Vagina (tissue), 2 donors: ENCODE data around the gene NPLOC4. TPM values are rescaled to one million over a fixed set of nuclear protein-coding genes. Genes with fewer than 3 reads are reported as not detected.

ENCODE experiments used
- DNase-seq, 2 donors: peaks; one replicate each; pipeline ENCODE4 v3.0.0-alpha.2; 2017; ENCODE audit errors: extremely low spot score in 2 of 2
- H3K27ac ChIP-seq: fragments of 200-600 bp; sonication (generic); one replicate; pipeline ENCODE4 v1.5.1; 2019
- H3K27me3 ChIP-seq: fragments of 200-600 bp; sonication (generic); one replicate; pipeline ENCODE4 v1.5.1; 2019
- H3K36me3 ChIP-seq, 2 donors: fragments of 200-600 bp; sonication (generic); one replicate each; pipeline ENCODE4 v1.5.1; 2017 to 2019
- H3K4me1 ChIP-seq: fragments of 200-600 bp; sonication (generic); one replicate; pipeline ENCODE4 v1.5.1; 2019
- H3K4me3 ChIP-seq, 2 donors: fragments of 200-600 bp; sonication (generic); 1 replicate in 1 of 2; 2 replicates in 1 of 2; pipeline ENCODE4 v1.5.1; 2016 to 2019
- H3K9me3 ChIP-seq: fragments of 200-600 bp; sonication (generic); one replicate; pipeline ENCODE4 v1.5.1; 2019
- POLR2A ChIP-seq, 2 donors: fragments of 450-650 bp; IDR thresholded peaks; one replicate each; pipeline ENCODE4 v1.6.1; 2017; ENCODE audit warnings: antibody characterized with exemption in 2 of 2, mild to moderate bottlenecking in 2 of 2, moderate library complexity in 2 of 2
- POLR2AphosphoS5 ChIP-seq, 2 donors: sonication (generic); formaldehyde crosslinking; IDR thresholded peaks; one replicate each; pipeline ENCODE4 v1.9.0; 2017; ENCODE audit warnings: antibody characterized with exemption in 2 of 2, mild to moderate bottlenecking in 2 of 2, low read depth in 1 of 2; ENCODE audit not compliant: insufficient read depth in 1 of 2
- intact Hi-C: fragments of 100-400 bp; cut with DNase I; formaldehyde crosslinking; loops from one replicate; pipeline ENCODE4 v1.15.1; 2023
- total RNA-seq: library from RNA; depleted of rRNA; stranded (reverse); fragments of >200 nt; gene quantifications from one replicate; pipeline ENCODE4 v1.2.3, GENCODE V29; 2016
- TF ChIP-seq, protein P1 (sequence below), 3 experiments: fragments of 450-650 bp in 2 of 3; fragments of 200-600 bp in 1 of 3; sonication (generic) in 1 of 3; IDR thresholded peaks; one replicate each; pipeline ENCODE4 v1.5.1; 2017 to 2019; ENCODE audit warnings: antibody characterized with exemption in 3 of 3, mild to moderate bottlenecking in 2 of 3, moderate library complexity in 2 of 3

NPLOC4 gene
- total RNA-seq, 1 donor from 2014 or later, result 68.3 TPM

- no peak for DNase-seq
- intact Hi-C loops, result no loop called here
- Histone ChIP-seq H3K9me3 (no peaks in the 10 kb centered on the region), H3K27me3 (no peaks in the 10 kb centered on the region), H3K4me3 (peak overlapping the region; percentile 93 to 99), H3K36me3 (peaks cover 1 to 9% of the 10 kb centered on the region in 2 donors), H3K27ac (peak overlapping the region; percentile 100), H3K4me1 (peaks cover 53% of the 10 kb centered on the region)
- TF ChIP-seq POLR2AphosphoS5 (IDR thresholded peaks at IDR 0.05; ENCODE audit: insufficient read depth in 1 of 2, low read depth in 1 of 2) (no peak), POLR2A (IDR thresholded peaks at IDR 0.05) (no peak)
- TF ChIP-seq, protein P1, sequence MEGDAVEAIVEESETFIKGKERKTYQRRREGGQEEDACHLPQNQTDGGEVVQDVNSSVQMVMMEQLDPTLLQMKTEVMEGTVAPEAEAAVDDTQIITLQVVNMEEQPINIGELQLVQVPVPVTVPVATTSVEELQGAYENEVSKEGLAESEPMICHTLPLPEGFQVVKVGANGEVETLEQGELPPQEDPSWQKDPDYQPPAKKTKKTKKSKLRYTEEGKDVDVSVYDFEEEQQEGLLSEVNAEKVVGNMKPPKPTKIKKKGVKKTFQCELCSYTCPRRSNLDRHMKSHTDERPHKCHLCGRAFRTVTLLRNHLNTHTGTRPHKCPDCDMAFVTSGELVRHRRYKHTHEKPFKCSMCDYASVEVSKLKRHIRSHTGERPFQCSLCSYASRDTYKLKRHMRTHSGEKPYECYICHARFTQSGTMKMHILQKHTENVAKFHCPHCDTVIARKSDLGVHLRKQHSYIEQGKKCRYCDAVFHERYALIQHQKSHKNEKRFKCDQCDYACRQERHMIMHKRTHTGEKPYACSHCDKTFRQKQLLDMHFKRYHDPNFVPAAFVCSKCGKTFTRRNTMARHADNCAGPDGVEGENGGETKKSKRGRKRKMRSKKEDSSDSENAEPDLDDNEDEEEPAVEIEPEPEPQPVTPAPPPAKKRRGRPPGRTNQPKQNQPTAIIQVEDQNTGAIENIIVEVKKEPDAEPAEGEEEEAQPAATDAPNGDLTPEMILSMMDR (IDR thresholded peaks at IDR 0.05), result no peak
Measured at GRCh38 chr17:81516439-81516838, 120.5 kb downstream of the NPLOC4 start.

- Histone ChIP-seq H3K27me3 (no peaks in the 10 kb centered on the region), H3K36me3 (peaks cover 9 to 17% of the 10 kb centered on the region in 2 donors), H3K4me1 (peaks cover 60% of the 10 kb centered on the region), H3K9me3 (no peaks in the 10 kb centered on the region), H3K4me3 (peak overlapping the region; percentile 93 to 99), H3K27ac (peak overlapping the region; percentile 100)
- no peak for TF ChIP-seq POLR2AphosphoS5 (IDR thresholded peaks at IDR 0.05; ENCODE audit: insufficient read depth in 1 of 2, low read depth in 1 of 2)
- no peak for TF ChIP-seq POLR2A (IDR thresholded peaks at IDR 0.05)
- TF ChIP-seq, protein P1 (IDR thresholded peaks at IDR 0.05), result no peak
- intact Hi-C loops, result no loop called here
- DNase-seq, result no peak
Measured at GRCh38 chr17:81515530-81516041, 121.3 kb downstream of the NPLOC4 start.

DNA sequence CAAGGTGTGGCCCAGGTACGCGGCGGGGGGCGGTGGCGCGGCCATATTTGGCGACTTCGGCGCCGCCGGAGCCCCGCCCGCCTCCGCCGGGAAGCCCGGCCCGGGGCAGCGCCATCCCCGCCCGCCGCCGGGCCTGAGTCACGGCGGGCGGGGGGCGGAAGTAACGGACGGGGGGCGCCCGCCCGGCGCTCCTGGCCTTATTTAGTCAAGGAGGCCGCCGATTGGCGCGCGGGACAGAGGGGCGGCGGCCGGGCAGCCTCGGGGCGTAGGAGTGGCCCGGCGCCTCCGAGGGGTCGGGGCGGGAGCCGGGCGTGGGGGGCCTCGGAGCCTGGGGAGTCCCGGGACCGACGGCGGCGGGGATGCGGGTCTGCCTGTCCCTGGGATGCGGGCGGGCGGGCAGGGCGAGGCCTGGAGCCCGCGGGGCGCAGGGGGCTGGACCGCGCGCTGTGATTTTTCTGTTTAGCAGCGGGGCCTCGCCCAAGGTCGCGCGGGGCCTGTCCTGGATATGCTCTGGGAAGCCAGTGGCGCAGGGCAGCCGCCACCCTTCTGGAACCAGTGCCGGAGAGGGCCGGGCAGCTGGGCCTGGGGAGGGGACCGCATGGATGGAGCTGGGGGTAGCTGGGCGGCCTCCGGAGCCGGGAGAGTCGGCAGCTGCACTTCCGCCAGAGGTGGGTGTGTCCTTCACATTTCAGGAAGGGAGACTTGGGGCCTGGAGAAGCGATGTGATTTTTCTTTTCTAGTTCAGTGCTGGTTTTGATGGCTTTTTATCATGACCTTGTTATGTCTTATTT is 122.0 kb downstream of the NPLOC4 start:
- Histone ChIP-seq H3K27me3 (no peaks in the 10 kb centered on the region), H3K4me1 (peaks cover 63% of the 10 kb centered on the region), H3K36me3 (peaks cover 9 to 24% of the 10 kb centered on the region in 2 donors), H3K4me3 (peak overlapping the region; percentile 93 to 99), H3K27ac (peak overlapping the region; percentile 100), H3K9me3 (no peaks in the 10 kb centered on the region)
- DNase-seq, result no peak
- intact Hi-C loops, result loop anchor here (5.0 kb wide), 1 partner anchor 37 kb away; the partner anchor contains the start of gene FAAP100
- TF ChIP-seq POLR2AphosphoS5 (IDR thresholded peaks at IDR 0.05; ENCODE audit: insufficient read depth in 1 of 2, low read depth in 1 of 2), result peak in 1 of 2 donors; percentile 70
- peak in 1 of 2 donors; percentile 85 for TF ChIP-seq POLR2A (IDR thresholded peaks at IDR 0.05)
- TF ChIP-seq, protein P1 (IDR thresholded peaks at IDR 0.05), result no peak

DNA sequence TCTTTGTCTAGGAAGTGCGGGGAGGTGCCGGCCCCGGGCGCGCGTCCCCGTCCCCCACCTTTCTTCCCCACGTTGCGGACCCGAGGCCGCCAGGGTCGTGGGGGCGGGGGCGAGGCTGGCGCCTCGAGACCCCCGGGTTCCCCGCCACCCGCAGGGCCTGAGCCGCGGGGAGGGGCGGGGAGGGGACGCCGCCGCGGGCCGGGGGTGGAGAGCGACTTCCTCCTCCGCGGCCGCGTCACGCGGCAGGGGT is 122.5 kb downstream of the NPLOC4 start:
- H3K27me3 ChIP-seq, result no peaks in the 10 kb centered on the region
- intact Hi-C loops, result loop anchor here (5.0 kb wide), 1 partner anchor 38 kb away; the partner anchor contains the start of gene FAAP100
- DNase-seq, result no peak
- TF ChIP-seq, protein P1 (IDR thresholded peaks at IDR 0.05), result no peak
- TF ChIP-seq POLR2A (IDR thresholded peaks at IDR 0.05) (no peak), POLR2AphosphoS5 (IDR thresholded peaks at IDR 0.05; ENCODE audit: insufficient read depth in 1 of 2, low read depth in 1 of 2) (no peak)
- H3K36me3 ChIP-seq, result peaks cover 9 to 29% of the 10 kb centered on the region in 2 donors
- no peaks in the 10 kb centered on the region for H3K9me3 ChIP-seq
- peak overlapping the region; percentile 93 to 99 for H3K4me3 ChIP-seq
- H3K27ac ChIP-seq, result peak overlapping the region; percentile 100
- H3K4me1 ChIP-seq, result peaks cover 63% of the 10 kb centered on the region
